ENCODE data around the gene SERPINB3.
"Not testable (repeated sequence)": the region's sequence is repeated elsewhere in the genome, so short reads cannot be mapped to it uniquely, and the experiment has no call there.

The SERPINB3 gene

GRCh38 chr18:63648241-63648640 lies 13.5 kb downstream of the SERPINB3 start:
- peak; percentile 28 to 31 for DNase-seq (ENCODE audit: low read depth in 2 of 2)
- no peak for TF ChIP-seq CTCF (IDR thresholded peaks at IDR 0.05; ENCODE audit: low read depth, low read length)
- no peak overlapping the region for H3K4me3 ChIP-seq (replicated peaks in 1 of 2; ENCODE audit: low read depth in 2 of 2, low read length in 2 of 2)

- peak; percentile 7 to 45 for DNase-seq (ENCODE audit: low read depth in 2 of 2)
- H3K4me3 ChIP-seq (replicated peaks in 1 of 2; ENCODE audit: low read depth in 2 of 2, low read length in 2 of 2): no peak overlapping the region
- TF ChIP-seq CTCF (IDR thresholded peaks at IDR 0.05; ENCODE audit: low read depth, low read length): no peak
These were observed 14.8 kb downstream of the SERPINB3 start for GRCh38 chr18:63646936-63647335.

- not testable (repeated sequence) for DNase-seq (ENCODE audit: low read depth in 2 of 2); H3K4me3 ChIP-seq (replicated peaks in 1 of 2; ENCODE audit: low read depth in 2 of 2, low read length in 2 of 2)
These were observed 17.0 kb downstream of the SERPINB3 start for GRCh38 chr18:63644694-63645093.

GRCh38 chr18:63644142-63644541 lies 17.6 kb downstream of the SERPINB3 start, which contains the start of gene SERPINB4:
TSS of gene SERPINB4 (minus strand) at chr18:63644256. CDS start at chr18:63643577, 679 bp downstream.
- not testable (repeated sequence) for DNase-seq (ENCODE audit: low read depth in 2 of 2); H3K4me3 ChIP-seq (replicated peaks in 1 of 2; ENCODE audit: low read depth in 2 of 2, low read length in 2 of 2)

GRCh38 chr18:63642668-63643356 lies 18.9 kb downstream of the SERPINB3 start:
- DNase-seq (ENCODE audit: low read depth in 2 of 2): peak in 1 of 2 donors; percentile 13
- not testable (repeated sequence) for H3K4me3 ChIP-seq (replicated peaks in 1 of 2; ENCODE audit: low read depth in 2 of 2, low read length in 2 of 2)

GRCh38 chr18:63641157-63641680 lies 20.5 kb downstream of the SERPINB3 start:
- not testable (repeated sequence) for DNase-seq (ENCODE audit: low read depth in 2 of 2); H3K4me3 ChIP-seq (replicated peaks in 1 of 2; ENCODE audit: low read depth in 2 of 2, low read length in 2 of 2)

GRCh38 chr18:63637703-63638102 lies 24.0 kb downstream of the SERPINB3 start:
- TF ChIP-seq CTCF (IDR thresholded peaks at IDR 0.05; ENCODE audit: low read depth, low read length): no peak
- no peak for DNase-seq (ENCODE audit: low read depth in 2 of 2)
- no peak overlapping the region for H3K4me3 ChIP-seq (replicated peaks in 1 of 2; ENCODE audit: low read depth in 2 of 2, low read length in 2 of 2)

- no peak overlapping the region for H3K4me3 ChIP-seq (replicated peaks in 1 of 2; ENCODE audit: low read depth in 2 of 2, low read length in 2 of 2)
- no peak for TF ChIP-seq CTCF (IDR thresholded peaks at IDR 0.05; ENCODE audit: low read depth, low read length)
- no peak for DNase-seq (ENCODE audit: low read depth in 2 of 2)
These were observed 33.9 kb downstream of the SERPINB3 start for GRCh38 chr18:63627819-63628218.

GRCh38 chr18:63626431-63626830 lies 35.3 kb downstream of the SERPINB3 start:
- no peak overlapping the region for H3K4me3 ChIP-seq (replicated peaks in 1 of 2; ENCODE audit: low read depth in 2 of 2, low read length in 2 of 2)
- no peak for TF ChIP-seq CTCF (IDR thresholded peaks at IDR 0.05; ENCODE audit: low read depth, low read length)
- no peak for DNase-seq (ENCODE audit: low read depth in 2 of 2)

Measured in cardiac fibroblast (primary cell).